ENCODE measurements around the gene CD3E. TPM values are rescaled to one million over a fixed set of nuclear protein-coding genes. Genes with fewer than 3 reads are reported as not detected.
A peak's percentile ranks its signal among the peaks of the same experiment; 100 is the strongest.

Gene CD3E
- 100 to 1,000 TPM; 511 to 544 TPM for total RNA-seq
- 94.6 to 124 reads per million in 2 donors for total RNA-seq

GRCh38 chr11:118304568-118305248, at the start of gene CD3E:
CD3E (plus strand) TSS chr11:118304730; CDS start chr11:118304953, 223 bp downstream.
- H3K36me3 Mint-ChIP-seq (ENCODE audit: low read depth) = peaks cover 14% of the 10 kb centered on the region

DNA sequence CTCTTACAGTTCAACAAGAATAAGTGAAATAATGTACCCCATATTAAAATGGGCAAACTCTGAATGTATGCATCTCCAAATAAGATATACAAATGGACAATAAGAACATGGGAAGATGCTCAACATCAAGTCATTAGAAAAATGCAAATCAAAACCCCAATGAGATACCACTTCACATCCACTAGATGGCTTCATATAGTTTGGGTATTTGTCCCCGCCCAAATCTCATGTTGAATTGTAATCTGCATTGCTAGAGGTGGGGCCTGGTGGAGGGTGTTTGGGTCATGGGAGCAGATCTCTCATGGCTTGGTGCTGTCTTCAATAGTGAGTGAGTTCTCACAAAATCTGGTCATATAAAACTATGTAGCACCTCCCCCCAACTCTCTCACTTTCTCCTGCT, 46.1 kb upstream of the CD3E start:
- ATAC-seq = no peak
- Mint-ChIP-seq H3K27ac (no peak overlapping the region), H3K4me3 (no peak overlapping the region), H3K27me3 (no peaks in the 10 kb centered on the region), H3K4me1 (peaks cover 7% of the 10 kb centered on the region), H3K36me3 (ENCODE audit: low read depth) (no peaks in the 10 kb centered on the region)
- no peaks in the 10 kb centered on the region for H3K9me3 ChIP-seq (ENCODE audit: control insufficient read depth, low read length, poor library complexity, severe bottlenecking)
- DNase-seq = no peak

More at GRCh38 chr11:118304568-118305248, at the start of gene CD3E:
- Mint-ChIP-seq H3K4me3 (peak within 1 kb of the TSS; percentile 100), H3K27ac (peak within 1 kb of the TSS; percentile 100), H3K4me1 (peaks cover 52% of the 10 kb centered on the region), H3K27me3 (no peaks in the 10 kb centered on the region)
- H3K9me3 ChIP-seq (ENCODE audit: control insufficient read depth, low read length, poor library complexity, severe bottlenecking) = no peaks in the 10 kb centered on the region
- ATAC-seq (peak; percentile 85), DNase-seq (peak in 2 of 3 donors; percentile 43 to 48)

DNA sequence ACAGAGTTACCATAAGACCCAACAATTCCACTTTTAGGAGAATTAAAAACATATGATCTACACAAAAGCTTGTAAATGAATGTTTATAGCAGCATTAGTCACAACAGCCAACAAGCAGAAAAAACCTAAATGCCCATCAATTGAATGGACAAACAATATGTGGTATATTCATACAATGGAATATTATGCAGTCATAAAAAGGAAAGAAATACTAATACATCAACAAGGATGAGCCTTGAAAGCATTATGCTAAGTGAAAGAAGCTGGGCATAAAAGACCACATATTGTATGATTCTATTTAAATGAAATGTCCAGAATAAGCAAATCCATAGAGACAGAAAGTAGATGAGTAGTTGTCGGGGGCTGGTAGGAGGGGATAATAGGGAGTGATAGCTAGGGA, 45.4 kb upstream of the CD3E start:
- H3K9me3 ChIP-seq (ENCODE audit: control insufficient read depth, low read length, poor library complexity, severe bottlenecking) = no peaks in the 10 kb centered on the region
- peaks cover under 1% of the 10 kb centered on the region for H3K27me3 Mint-ChIP-seq
- H3K4me1 Mint-ChIP-seq = peaks cover 11% of the 10 kb centered on the region
- ATAC-seq (no peak), DNase-seq (no peak)
- H3K36me3 Mint-ChIP-seq (ENCODE audit: low read depth) = no peaks in the 10 kb centered on the region
- H3K4me3 Mint-ChIP-seq = no peak overlapping the region
- H3K27ac Mint-ChIP-seq = no peak overlapping the region

- Mint-ChIP-seq H3K27ac (peak overlapping the region; percentile 47), H3K4me3 (no peak overlapping the region), H3K36me3 (ENCODE audit: low read depth) (no peaks in the 10 kb centered on the region), H3K27me3 (peaks cover 9% of the 10 kb centered on the region), H3K4me1 (peaks cover 16% of the 10 kb centered on the region)
- ATAC-seq (peak; percentile 77), DNase-seq (no peak)
- H3K9me3 ChIP-seq (ENCODE audit: control insufficient read depth, low read length, poor library complexity, severe bottlenecking) = no peaks in the 10 kb centered on the region
Measured at GRCh38 chr11:118260353-118260752, 44.2 kb upstream of the CD3E start.

- Mint-ChIP-seq H3K4me1 (peaks cover 21% of the 10 kb centered on the region), H3K4me3 (peak overlapping the region; percentile 36), H3K27ac (peak overlapping the region; percentile 34), H3K36me3 (ENCODE audit: low read depth) (no peaks in the 10 kb centered on the region), H3K27me3 (peaks cover 16% of the 10 kb centered on the region)
- no peaks in the 10 kb centered on the region for H3K9me3 ChIP-seq (ENCODE audit: control insufficient read depth, low read length, poor library complexity, severe bottlenecking)
- ATAC-seq = no peak
- DNase-seq = no peak
Measured at GRCh38 chr11:118263112-118263511, 41.4 kb upstream of the CD3E start.

GRCh38 chr11:118263695-118264568, 40.6 kb upstream of the CD3E start, which contains the start of gene MPZL2:
MPZL2 (minus strand) TSS chr11:118264297; CDS start chr11:118264153, 144 bp downstream.
- Mint-ChIP-seq H3K4me1 (peaks cover 21% of the 10 kb centered on the region), H3K27ac (peak within 1 kb of the TSS; percentile 34), H3K27me3 (peaks cover 16% of the 10 kb centered on the region), H3K36me3 (ENCODE audit: low read depth) (no peaks in the 10 kb centered on the region), H3K4me3 (peak within 1 kb of the TSS; percentile 85)
- DNase-seq (no peak), ATAC-seq (peak; percentile 59)
- H3K9me3 ChIP-seq (ENCODE audit: control insufficient read depth, low read length, poor library complexity, severe bottlenecking) = no peaks in the 10 kb centered on the region

- H3K9me3 ChIP-seq (ENCODE audit: control insufficient read depth, low read length, poor library complexity, severe bottlenecking) = no peaks in the 10 kb centered on the region
- ATAC-seq (no peak), DNase-seq (no peak)
- Mint-ChIP-seq H3K4me1 (peaks cover 20% of the 10 kb centered on the region), H3K36me3 (ENCODE audit: low read depth) (no peaks in the 10 kb centered on the region), H3K4me3 (peak overlapping the region; percentile 85), H3K27ac (no peak overlapping the region), H3K27me3 (peaks cover 20% of the 10 kb centered on the region)
Measured at GRCh38 chr11:118264569-118265465, 39.7 kb upstream of the CD3E start.

GRCh38 chr11:118265954-118266353, 38.6 kb upstream of the CD3E start:
- Mint-ChIP-seq H3K4me3 (no peak overlapping the region), H3K4me1 (peaks cover 15% of the 10 kb centered on the region), H3K27me3 (peaks cover 22% of the 10 kb centered on the region), H3K27ac (no peak overlapping the region), H3K36me3 (ENCODE audit: low read depth) (no peaks in the 10 kb centered on the region)
- ATAC-seq = no peak
- no peak for DNase-seq
- H3K9me3 ChIP-seq (ENCODE audit: control insufficient read depth, low read length, poor library complexity, severe bottlenecking) = no peaks in the 10 kb centered on the region

GRCh38 chr11:118267486-118267885, 37.0 kb upstream of the CD3E start:
- peaks cover 22% of the 10 kb centered on the region for H3K4me1 Mint-ChIP-seq
- no peaks in the 10 kb centered on the region for H3K9me3 ChIP-seq (ENCODE audit: control insufficient read depth, low read length, poor library complexity, severe bottlenecking)
- H3K36me3 Mint-ChIP-seq (ENCODE audit: low read depth) = peaks cover 3% of the 10 kb centered on the region
- peaks cover 31% of the 10 kb centered on the region for H3K27me3 Mint-ChIP-seq
- DNase-seq (no peak), ATAC-seq (no peak)
- H3K4me3 Mint-ChIP-seq = no peak overlapping the region
- no peak overlapping the region for H3K27ac Mint-ChIP-seq

DNA sequence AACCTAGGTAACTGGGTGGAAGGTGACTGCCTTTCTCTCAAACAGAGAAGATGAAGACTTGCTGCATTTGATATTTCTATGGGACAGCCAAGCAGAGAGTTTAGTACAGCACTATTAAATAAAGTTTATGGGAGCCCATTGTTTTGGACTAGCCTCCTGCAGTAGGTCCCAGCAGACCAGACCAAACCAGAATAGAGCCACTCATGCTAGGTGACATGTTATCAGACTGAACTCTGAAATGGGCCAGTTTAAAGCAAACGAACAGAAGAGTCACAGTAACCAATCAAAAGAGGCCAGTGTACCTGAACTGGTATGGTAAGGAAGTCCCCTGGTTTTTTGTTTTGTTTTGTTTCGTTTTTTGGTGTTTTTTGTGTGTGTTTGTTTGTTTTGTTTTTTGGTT, 32.5 kb upstream of the CD3E start:
- Mint-ChIP-seq H3K4me1 (peaks cover 17% of the 10 kb centered on the region), H3K4me3 (no peak overlapping the region), H3K27ac (peak overlapping the region; percentile 29), H3K36me3 (ENCODE audit: low read depth) (peaks cover 3% of the 10 kb centered on the region), H3K27me3 (peaks cover 20% of the 10 kb centered on the region)
- DNase-seq (no peak), ATAC-seq (no peak)
- H3K9me3 ChIP-seq (ENCODE audit: control insufficient read depth, low read length, poor library complexity, severe bottlenecking) = no peaks in the 10 kb centered on the region

DNA sequence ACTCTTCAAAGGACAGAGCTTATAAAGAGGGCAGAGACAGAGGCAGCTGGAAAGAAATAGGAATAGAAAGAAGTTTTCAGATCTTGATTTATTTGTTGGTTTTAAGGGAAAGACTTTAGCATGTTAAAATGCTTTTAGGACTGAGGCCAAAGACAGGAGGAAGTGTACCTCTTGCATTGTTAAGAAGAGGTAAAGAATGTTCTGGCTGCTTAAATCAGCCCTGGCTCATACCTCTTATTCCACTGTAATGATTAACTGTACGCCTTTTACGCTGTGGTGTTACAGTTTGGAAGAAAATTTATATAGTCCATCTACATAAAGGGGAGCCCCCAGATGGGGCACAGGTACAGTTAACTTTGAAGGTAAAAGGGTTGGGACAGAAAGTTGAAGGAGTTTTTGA, 30.3 kb upstream of the CD3E start:
- no peak overlapping the region for H3K27ac Mint-ChIP-seq
- H3K4me1 Mint-ChIP-seq = peaks cover 17% of the 10 kb centered on the region
- H3K4me3 Mint-ChIP-seq = no peak overlapping the region
- peaks cover 3% of the 10 kb centered on the region for H3K36me3 Mint-ChIP-seq (ENCODE audit: low read depth)
- peaks cover 20% of the 10 kb centered on the region for H3K27me3 Mint-ChIP-seq
- ATAC-seq (no peak), DNase-seq (no peak)
- H3K9me3 ChIP-seq (ENCODE audit: control insufficient read depth, low read length, poor library complexity, severe bottlenecking) = no peaks in the 10 kb centered on the region

DNA sequence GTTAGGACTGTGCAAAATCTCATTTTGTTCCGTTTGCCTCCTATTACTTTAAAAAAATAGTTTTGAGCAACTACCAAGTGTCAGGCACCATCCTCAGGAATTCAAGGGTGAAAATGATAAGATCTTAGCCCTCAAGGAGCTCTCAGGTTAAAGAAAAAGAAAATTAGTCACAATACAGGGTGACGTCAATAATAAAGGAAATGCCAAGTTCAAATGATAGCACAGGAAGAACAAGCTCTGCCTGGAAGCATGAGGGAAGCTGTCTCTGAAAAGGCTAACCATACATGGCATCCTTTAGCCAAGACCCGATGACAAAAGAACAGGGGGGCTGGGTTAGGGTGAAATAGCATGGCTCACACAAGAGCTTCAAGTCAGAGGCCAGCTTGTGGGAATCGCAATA, 29.4 kb upstream of the CD3E start:
- H3K36me3 Mint-ChIP-seq (ENCODE audit: low read depth) = peaks cover 3% of the 10 kb centered on the region
- no peaks in the 10 kb centered on the region for H3K9me3 ChIP-seq (ENCODE audit: control insufficient read depth, low read length, poor library complexity, severe bottlenecking)
- ATAC-seq (no peak), DNase-seq (no peak)
- H3K4me1 Mint-ChIP-seq = peaks cover 19% of the 10 kb centered on the region
- H3K27me3 Mint-ChIP-seq = peaks cover 14% of the 10 kb centered on the region
- no peak overlapping the region for H3K4me3 Mint-ChIP-seq
- H3K27ac Mint-ChIP-seq = no peak overlapping the region

Measured in T-helper 17 cell (primary cell).